GM12892 (cell line): ENCODE results near the gene FBXO4.

ENCODE experiments used
- POLR2AphosphoS5 ChIP-seq: IDR thresholded peaks from 2 replicates; pipeline ENCODE4 v1.6.1; 2011; ENCODE audit warnings: low read depth, low read length, control low read depth
- TAF1 ChIP-seq: IDR thresholded peaks from 2 replicates; pipeline ENCODE4 v1.6.1; 2011; ENCODE audit warnings: low read depth, mild to moderate bottlenecking, control low read depth, low read length, borderline replicate concordance

- TF ChIP-seq POLR2AphosphoS5 = no peak
- TF ChIP-seq TAF1 = no peak
These were observed 15.6 kb downstream of the FBXO4 start for GRCh38 chr5:41940641-41941040.
